ENCODE data around the gene PREX1.
"Not testable (repeated sequence)": the region's sequence is repeated elsewhere in the genome, so short reads cannot be mapped to it uniquely, and the experiment has no call there.

Gene PREX1

DNA sequence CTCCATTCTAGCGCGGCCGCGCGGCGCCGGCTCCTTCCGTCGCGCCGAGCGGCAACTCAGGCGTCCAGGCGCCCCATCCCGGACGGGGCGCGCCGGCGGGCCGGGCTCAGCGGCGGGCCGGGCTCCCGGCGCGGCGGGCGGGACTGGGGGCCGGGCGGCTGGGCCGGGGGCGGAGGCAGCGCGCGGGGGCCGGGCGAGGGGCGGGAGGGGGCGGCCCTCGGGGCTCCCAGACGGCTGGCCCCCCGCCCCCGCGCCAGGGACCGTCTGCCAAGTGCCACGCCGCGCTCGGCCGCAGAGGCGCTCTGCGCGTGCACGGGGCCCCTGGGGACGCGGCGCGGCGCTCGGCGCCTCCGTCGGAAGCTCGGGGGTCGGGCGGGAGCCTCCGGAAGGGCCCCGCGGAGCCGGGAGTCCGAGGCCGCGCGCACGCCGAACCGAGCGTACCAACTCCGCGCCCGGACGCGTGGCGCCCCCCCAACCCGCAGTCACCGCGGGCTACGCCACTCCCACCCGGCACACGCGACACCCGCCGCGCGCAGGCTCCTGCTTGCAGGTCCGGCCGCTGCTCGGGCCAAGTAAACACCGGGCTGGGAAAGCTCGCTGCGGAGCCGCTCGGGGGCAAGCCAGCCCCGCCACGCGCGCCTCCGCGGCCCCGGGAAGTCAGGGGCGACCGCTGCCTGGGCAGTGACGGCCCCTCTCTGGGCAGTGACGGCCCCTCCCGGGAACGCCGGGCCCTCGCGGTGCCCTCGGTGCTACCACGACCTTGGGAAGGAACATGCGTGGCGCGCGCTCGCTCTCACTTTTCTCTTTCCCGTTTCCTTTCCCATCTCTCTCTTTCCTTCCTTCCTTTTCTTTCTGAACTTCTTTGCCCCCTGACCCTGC is at the start of gene PREX1:
TSS of gene PREX1 (minus strand) at position 145 of the 879 bp plus-strand sequence. CDS start at position 6, 139 bp downstream.
- peak; percentile 32 to 54 for DNase-seq (ENCODE audit: low read depth in 2 of 2)

GRCh38 chr20:48877304-48877703 is 49.5 kb upstream of the PREX1 start:
- no peak for DNase-seq (ENCODE audit: low read depth in 2 of 2)

DNA sequence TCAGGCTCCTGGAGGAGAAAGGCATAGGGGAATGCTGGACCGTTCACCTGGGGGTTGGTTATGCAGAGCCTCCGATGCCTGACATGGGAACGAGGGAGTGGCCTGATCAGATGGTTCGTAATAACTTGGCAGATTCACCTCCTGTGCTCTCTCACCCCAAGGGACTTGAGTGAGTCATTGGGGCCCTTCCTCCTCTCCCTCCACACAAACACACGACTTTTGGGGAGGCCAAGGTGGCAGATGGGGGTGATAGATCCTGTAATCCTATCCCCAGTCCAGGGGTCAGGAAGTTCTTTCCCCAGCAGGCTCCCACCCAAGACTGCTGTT is 48.1 kb upstream of the PREX1 start:
- DNase-seq (ENCODE audit: low read depth in 2 of 2), result no peak

GRCh38 chr20:48875233-48875913 is 47.6 kb upstream of the PREX1 start:
- no peak for DNase-seq (ENCODE audit: low read depth in 2 of 2)

- not testable (repeated sequence) for DNase-seq (ENCODE audit: low read depth in 2 of 2)
Observed at GRCh38 chr20:48869442-48869841, 41.6 kb upstream of the PREX1 start.

GRCh38 chr20:48866936-48867335 is 39.1 kb upstream of the PREX1 start:
- no peak for DNase-seq (ENCODE audit: low read depth in 2 of 2)

- DNase-seq (ENCODE audit: low read depth in 2 of 2), result no peak
Observed at GRCh38 chr20:48864738-48865318, 37.0 kb upstream of the PREX1 start.

- DNase-seq (ENCODE audit: low read depth in 2 of 2), result no peak
Observed at GRCh38 chr20:48864254-48864653, 36.5 kb upstream of the PREX1 start.

- DNase-seq (ENCODE audit: low read depth in 2 of 2), result no peak
Observed at GRCh38 chr20:48862279-48862678, 34.5 kb upstream of the PREX1 start.

DNA sequence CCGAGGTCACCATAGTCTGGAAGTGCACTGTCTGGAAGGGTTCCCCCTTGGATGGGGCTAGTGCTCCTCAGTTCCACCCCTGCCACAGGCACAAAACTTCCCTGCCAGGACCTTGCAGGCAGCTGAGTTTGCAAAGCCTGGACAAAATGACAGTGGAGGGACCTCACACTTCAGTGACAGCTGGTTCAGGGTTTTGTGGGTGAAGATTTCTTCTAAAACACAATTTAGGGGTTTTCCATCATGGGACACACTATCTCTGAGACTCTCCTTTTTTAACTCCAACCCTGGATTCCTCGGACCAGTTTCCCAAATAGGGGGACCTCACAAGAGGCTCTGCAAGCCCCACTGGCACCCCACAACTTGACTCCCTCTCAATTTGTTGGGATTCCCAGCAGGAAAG is 33.6 kb upstream of the PREX1 start:
- no peak for DNase-seq (ENCODE audit: low read depth in 2 of 2)

DNA sequence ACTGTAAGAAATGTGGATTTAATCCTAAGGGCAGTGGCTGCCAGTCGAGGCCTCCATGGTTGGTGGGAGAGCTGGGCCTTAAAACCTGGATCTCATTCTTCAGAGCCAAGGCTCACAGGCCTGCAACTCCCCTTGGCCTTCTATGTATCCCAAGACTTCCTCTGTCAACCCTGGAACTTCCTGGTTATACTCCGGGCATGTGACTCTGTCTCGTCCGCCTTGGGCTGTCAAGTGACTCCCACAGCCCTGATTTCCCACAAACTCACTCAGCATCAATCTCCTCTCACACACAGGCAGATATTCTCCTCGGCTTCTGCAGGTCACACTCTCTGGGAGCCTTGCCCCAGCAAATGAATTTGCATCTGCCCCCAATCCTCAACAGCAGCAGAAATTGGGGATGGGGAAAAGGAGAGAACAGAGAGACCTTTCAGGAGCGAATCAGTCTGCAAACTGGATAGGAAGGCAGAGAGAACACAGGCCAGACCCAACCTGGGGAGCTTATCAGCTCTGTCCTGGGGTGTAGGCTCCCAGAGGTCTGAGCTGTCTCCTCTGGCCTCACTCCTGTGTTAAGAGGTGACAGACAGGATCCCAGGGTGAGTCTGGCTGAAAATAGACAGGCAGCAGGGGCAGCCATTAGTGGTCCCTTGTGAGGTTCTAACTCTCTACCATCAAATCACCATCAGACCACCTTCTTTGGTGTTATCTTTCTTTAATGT is 30.4 kb upstream of the PREX1 start:
- no peak for DNase-seq (ENCODE audit: low read depth in 2 of 2)

DNA sequence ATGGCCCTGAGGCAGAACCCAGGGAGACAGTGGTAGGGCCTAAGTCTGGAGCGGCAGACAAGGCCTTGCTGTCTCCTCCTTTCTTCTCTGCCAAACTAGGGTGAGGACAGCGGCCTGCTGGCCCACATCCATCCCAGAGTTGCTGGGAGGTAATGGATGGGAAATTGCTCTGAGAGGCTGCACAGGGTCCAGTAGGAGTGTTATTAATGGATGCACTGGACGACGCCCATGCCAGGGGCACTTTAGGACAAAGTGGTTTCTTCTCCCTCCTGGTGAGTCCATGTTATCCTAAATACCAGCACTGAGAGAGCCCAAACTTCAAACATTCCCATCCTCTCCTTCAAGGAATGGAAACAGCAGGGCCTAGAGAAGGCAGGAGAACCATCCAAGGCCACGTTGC is 28.3 kb upstream of the PREX1 start:
- no peak for DNase-seq (ENCODE audit: low read depth in 2 of 2)

GRCh38 chr20:48855046-48855445 is 27.2 kb upstream of the PREX1 start:
- no peak for DNase-seq (ENCODE audit: low read depth in 2 of 2)

GRCh38 chr20:48852609-48853008 is 24.8 kb upstream of the PREX1 start:
- no peak for DNase-seq (ENCODE audit: low read depth in 2 of 2)

DNA sequence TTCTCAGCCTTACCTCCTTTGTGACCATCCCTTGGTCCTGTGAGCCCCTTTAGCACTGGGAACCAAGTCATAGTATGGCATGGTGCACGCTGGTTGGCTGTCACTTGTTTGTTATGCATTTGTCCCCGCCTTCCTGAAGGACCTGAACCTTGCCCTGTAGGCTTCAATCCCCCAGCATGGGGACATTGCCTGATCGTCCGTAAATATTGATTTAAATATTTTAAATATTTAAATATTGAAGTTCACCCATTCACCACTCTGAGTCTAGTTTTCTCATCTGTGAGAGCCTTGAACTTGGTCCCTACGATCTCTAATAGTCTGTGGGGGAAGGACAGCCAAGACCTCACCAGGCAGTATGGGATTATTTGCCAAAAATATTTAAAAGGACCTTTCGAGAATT is 23.8 kb upstream of the PREX1 start:
- no peak for DNase-seq (ENCODE audit: low read depth in 2 of 2)

GRCh38 chr20:48850977-48851299 is 23.1 kb upstream of the PREX1 start:
- no peak for DNase-seq (ENCODE audit: low read depth in 2 of 2)

DNA sequence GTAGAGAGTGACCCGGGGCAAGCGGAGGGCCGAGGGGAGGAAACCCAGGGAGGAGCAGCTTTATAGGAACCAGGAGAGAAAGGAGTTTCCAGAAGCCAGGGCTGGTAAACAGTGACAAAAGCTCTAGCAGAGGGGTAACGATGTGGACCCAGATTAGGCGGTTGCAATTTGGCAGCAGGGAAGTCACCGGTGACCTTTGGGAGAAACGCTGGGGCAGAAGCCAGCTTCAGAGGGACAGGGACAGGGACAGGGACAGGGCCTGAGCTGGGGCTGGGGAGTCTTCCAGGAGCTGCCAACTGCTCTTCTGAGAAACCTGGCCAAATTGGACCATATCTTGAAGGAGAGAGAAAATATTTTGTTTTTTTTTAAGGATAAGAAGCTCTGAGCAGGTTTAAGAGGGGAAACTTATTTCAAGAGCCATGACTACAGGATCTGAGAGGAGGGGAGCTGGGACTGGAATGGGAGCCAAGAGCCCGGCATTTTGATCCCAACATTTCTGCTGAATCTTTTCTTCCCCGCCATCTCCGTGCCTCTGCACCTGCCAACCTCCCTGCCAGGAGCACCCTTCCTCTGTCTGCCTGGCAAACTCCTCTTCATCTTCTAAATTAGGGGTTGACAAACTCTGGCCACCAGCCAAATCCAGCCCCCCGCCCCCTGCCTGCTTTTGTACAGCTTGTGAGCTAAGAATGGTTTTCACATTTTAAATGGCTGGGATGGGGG is 22.6 kb upstream of the PREX1 start:
- no peak for DNase-seq (ENCODE audit: low read depth in 2 of 2)

DNA sequence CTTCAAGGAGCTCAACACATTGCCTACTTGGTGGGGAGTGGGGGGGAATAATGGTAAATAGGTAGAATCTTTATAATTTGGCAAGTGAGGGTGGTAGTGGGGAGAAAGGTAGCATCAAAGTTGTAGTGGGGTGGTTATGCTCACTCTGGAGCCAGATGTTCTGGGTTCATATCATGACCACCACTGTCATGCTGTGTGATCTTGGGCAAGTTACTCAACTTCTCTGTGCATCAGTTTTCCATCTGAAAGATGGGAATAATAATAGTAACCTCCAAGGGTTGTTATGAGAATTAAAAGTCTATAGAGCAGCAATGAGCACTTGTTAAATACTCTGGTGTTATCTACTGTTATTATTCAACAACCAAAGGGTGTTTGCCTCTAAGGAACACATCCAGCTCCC is 22.0 kb upstream of the PREX1 start:
- no peak for DNase-seq (ENCODE audit: low read depth in 2 of 2)

DNA sequence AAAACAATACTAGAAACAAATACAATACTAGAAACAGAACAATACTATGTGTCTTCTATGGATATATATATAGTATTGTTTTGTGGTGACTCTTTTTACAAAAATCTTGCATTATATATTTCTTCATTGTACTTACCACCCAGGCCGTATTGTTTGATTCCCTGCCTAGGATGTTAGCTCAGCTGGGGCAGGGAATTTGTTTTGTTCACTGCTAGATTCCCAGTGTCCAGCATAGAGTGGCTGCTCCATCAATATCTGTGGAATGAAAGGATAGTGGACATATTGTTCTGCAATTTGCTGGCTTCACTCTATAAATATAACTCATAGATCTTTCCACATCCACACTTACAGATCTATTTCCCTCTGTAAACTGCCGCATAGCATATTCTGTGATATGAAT is 21.5 kb upstream of the PREX1 start:
- DNase-seq (ENCODE audit: low read depth in 2 of 2), result no peak

GRCh38 chr20:48847498-48848205 is 19.9 kb upstream of the PREX1 start:
- no peak for DNase-seq (ENCODE audit: low read depth in 2 of 2)

Measured in stimulated activated CD4-positive, alpha-beta T cell treated with anti-CD3 and anti-CD28 coated beads, Interleukin-15, amount 100 ng/mL, for 48 hours (primary cell).